Lower lobe of right lung (tissue), 2 donors: Measurements from ENCODE around the gene KIAA0753. TPM values are rescaled to one million over a fixed set of nuclear protein-coding genes. Genes with fewer than 3 reads are reported as not detected.

ENCODE experiments used
- ATAC-seq, 2 donors: fragments of 200-7000 bp; cut with Tn5 transposase; one replicate each; pipeline ENCODE4 v1.9.1; 2020 to 2022; ENCODE audit warnings: mild to moderate bottlenecking in 2 of 2, moderate library complexity in 2 of 2
- DNase-seq: peaks from one replicate; pipeline ENCODE4 v3.0.0-alpha.2; 2020
- H3K27ac ChIP-seq: fragments of 200-600 bp; one replicate; pipeline ENCODE4 v1.8.0; 2022
- H3K27me3 ChIP-seq: fragments of 200-600 bp; one replicate; pipeline ENCODE4 v1.8.0; 2022; ENCODE audit warnings: low read depth
- H3K36me3 ChIP-seq: fragments of 200-600 bp; one replicate; pipeline ENCODE4 v1.8.0; 2022; ENCODE audit warnings: mild to moderate bottlenecking
- H3K4me1 ChIP-seq: fragments of 200-600 bp; one replicate; pipeline ENCODE4 v1.8.0; 2022
- H3K4me3 ChIP-seq: fragments of 200-600 bp; one replicate; pipeline ENCODE4 v1.8.0; 2022; ENCODE audit warnings: mild to moderate bottlenecking
- H3K9me3 ChIP-seq: fragments of 200-600 bp; one replicate; pipeline ENCODE4 v1.8.0; 2022
- intact Hi-C: fragments of 100-400 bp; cut with DNase I; formaldehyde crosslinking; loops from one replicate; pipeline ENCODE4 v1.11.0; 2022
- total RNA-seq: library from RNA; stranded (reverse); fragmentation: NEBNext Ultra II Directional; extraction: Animal tissue kit (Norgen Biotek cat#: 25700); gene quantifications from one replicate; pipeline ENCODE4 v1.2.1, GENCODE V29; 2021
- TF ChIP-seq, protein P1 (sequence below): fragments of 200-600 bp; IDR thresholded peaks from one replicate; pipeline ENCODE4 v1.8.0; 2022; ENCODE audit warnings: antibody characterized with exemption, mild to moderate bottlenecking
- donor health status: DM: no; HTN: yes; CAD: no; lungs with severe emphysema.

Gene KIAA0753
- total RNA-seq, 1 donor from 2014 or later, result 20.0 TPM

DNA sequence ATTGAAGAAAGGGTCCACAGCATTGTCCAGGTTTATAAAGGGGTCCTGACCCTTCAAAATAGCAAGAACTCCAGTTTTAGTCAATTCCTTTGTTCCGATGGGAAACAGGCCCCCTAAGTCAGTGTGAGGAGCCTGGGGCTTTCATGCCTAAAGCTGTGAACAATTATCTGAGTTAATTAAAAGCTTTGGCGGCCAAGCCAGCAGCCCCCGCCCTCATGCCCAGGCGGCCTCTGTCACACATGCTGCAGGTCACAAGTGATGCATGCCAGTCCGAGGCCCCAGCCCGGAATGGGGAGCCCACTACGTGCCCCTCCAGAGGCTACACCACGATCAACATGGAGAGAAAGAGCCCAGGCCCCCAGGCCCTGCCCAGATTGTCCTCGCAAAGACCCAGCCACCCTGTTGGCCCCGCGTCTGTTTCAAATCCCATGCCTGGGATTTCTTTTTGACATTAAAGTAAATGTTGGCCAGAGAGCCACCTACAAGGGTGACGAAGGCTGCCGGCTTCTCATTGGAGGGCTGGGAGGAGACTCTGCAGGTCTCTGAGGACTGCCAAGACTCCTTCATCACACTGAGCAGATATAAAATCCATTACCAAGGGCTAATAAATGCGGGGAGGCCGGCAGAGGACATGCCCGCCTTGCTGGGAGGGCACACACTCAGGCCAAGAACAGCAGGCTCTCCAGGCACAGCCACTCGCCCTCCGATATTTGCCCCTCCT is 69.6 kb downstream of the KIAA0753 start:
- DNase-seq, result no peak
- no peaks in the 10 kb centered on the region for H3K36me3 ChIP-seq
- TF ChIP-seq, protein P1, sequence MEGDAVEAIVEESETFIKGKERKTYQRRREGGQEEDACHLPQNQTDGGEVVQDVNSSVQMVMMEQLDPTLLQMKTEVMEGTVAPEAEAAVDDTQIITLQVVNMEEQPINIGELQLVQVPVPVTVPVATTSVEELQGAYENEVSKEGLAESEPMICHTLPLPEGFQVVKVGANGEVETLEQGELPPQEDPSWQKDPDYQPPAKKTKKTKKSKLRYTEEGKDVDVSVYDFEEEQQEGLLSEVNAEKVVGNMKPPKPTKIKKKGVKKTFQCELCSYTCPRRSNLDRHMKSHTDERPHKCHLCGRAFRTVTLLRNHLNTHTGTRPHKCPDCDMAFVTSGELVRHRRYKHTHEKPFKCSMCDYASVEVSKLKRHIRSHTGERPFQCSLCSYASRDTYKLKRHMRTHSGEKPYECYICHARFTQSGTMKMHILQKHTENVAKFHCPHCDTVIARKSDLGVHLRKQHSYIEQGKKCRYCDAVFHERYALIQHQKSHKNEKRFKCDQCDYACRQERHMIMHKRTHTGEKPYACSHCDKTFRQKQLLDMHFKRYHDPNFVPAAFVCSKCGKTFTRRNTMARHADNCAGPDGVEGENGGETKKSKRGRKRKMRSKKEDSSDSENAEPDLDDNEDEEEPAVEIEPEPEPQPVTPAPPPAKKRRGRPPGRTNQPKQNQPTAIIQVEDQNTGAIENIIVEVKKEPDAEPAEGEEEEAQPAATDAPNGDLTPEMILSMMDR, result no peak
- ATAC-seq, result no peak
- H3K27me3 ChIP-seq, result no peaks in the 10 kb centered on the region
- intact Hi-C loops, result no loop called here
- H3K4me1 ChIP-seq, result peaks cover 18% of the 10 kb centered on the region
- no peak overlapping the region for H3K4me3 ChIP-seq
- H3K27ac ChIP-seq, result no peak overlapping the region
- H3K9me3 ChIP-seq, result no peaks in the 10 kb centered on the region

DNA sequence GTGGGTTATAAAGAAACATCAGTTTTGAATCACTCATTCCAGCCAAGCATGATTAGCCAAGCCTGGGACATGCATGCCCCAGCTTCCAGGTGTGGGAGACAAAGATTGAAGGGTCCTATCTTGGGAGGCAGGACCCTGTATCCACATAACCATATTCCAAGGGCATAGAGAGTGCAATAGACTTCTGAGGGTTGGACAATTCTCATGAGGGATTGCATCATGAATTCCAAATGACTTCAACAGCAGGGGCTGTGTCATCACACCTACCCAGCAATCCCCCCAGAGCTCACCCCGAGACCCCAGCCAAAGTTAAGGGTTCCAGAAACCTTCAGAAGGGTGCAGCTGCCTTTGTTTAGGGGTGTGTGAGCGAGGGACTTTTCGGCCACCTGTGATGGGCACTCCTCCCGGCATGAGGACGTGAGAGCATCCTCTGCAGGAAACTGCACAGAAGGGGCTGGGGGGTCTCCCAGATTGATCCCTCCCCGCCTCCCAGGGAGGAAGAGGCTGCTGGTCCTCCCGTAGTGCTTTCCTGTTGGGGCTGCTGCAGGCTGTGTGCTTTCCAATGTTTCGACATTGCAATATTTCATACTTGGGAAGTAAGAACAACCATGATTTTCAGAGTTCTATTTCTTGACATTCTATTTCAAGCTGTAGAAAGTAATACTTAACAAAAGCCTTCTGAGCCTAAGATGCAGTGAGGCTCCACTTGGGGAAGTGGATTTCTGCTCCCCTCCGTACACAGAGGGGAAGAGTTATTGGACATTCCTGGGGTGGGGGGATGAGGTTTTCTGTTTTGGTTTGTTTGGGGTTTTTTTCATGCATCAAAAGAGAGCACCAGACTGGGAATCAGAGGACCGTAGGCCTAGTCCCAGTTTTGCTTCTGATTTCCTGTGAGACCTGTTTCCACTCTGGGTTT is 70.9 kb downstream of the KIAA0753 start:
- TF ChIP-seq, protein P1, result no peak
- Histone ChIP-seq H3K4me3 (no peak overlapping the region), H3K36me3 (no peaks in the 10 kb centered on the region), H3K4me1 (peaks cover 5% of the 10 kb centered on the region), H3K27ac (no peak overlapping the region), H3K9me3 (no peaks in the 10 kb centered on the region), H3K27me3 (no peaks in the 10 kb centered on the region)
- DNase-seq (no peak), ATAC-seq (no peak)
- intact Hi-C loops, result no loop called here

DNA sequence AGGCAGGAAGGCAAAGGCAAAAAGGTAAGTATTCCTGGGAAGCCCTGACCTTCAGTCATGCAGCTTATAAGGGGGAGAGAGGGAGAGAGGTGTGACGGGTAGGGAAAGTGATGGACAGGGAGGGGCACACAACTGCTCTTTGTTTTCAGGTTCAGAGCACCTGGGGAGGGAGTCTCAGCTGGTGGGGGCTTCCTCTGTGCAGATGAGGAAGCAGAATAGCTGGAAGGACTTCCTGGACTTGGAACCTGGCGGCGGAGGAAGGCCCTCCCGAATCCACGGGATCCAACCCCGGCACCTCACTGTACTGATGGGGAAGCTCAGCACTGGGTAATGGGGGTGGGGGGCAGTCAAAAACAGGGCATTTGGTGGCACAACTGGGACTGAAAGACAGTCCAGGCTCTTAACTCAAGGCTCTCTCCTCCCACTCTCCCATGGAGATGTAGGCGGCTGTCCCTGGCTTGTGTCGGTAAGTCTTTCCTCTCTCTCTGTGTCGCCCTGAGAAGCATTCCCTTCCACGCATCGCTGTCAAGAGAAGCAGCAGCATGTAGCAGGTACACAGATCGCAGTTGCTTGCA is 72.2 kb downstream of the KIAA0753 start:
- DNase-seq, result no peak
- TF ChIP-seq, protein P1, result no peak
- Histone ChIP-seq H3K4me1 (no peaks in the 10 kb centered on the region), H3K27ac (peak overlapping the region; percentile 67), H3K4me3 (no peak overlapping the region), H3K9me3 (no peaks in the 10 kb centered on the region), H3K27me3 (no peaks in the 10 kb centered on the region), H3K36me3 (no peaks in the 10 kb centered on the region)
- intact Hi-C loops, result no loop called here
- ATAC-seq, result no peak

DNA sequence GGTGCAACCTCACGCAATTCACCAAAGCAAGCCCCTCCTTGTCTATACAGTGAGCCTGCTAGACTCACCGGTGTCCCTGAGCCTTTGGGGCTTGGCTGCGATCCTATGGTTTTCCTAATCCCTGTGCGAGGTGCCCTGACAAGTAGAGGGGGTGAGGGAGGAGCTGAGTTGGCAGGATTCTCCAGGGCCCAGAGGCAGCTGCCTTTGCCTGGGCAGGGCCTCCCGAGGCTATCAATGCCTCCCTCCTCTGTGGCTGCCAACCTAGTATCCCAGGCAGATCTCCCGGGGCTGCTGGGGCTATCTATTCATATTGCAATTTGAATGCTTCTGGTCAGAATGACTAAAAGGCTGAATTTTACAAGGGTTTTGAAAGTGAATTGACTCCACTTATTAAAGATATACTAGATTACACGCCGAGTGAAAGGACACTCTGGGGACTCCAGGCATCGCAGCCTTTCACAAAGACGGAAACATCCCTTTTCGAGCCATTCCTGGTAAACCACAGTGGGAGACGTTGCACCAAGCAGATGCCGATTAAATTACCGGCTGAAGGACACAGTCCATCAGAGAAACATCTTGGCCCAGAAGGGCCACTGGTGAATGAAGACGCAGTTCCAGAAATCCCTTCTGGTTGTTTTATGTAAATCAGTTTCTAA is 72.9 kb downstream of the KIAA0753 start:
- peak overlapping the region; percentile 67 for H3K27ac ChIP-seq
- H3K27me3 ChIP-seq, result no peaks in the 10 kb centered on the region
- peak; percentile 69 for DNase-seq
- no peak overlapping the region for H3K4me3 ChIP-seq
- intact Hi-C loops, result no loop called here
- no peaks in the 10 kb centered on the region for H3K4me1 ChIP-seq
- no peaks in the 10 kb centered on the region for H3K36me3 ChIP-seq
- ATAC-seq, result peak; percentile 81 to 87
- TF ChIP-seq, protein P1, result no peak
- H3K9me3 ChIP-seq, result no peaks in the 10 kb centered on the region

DNA sequence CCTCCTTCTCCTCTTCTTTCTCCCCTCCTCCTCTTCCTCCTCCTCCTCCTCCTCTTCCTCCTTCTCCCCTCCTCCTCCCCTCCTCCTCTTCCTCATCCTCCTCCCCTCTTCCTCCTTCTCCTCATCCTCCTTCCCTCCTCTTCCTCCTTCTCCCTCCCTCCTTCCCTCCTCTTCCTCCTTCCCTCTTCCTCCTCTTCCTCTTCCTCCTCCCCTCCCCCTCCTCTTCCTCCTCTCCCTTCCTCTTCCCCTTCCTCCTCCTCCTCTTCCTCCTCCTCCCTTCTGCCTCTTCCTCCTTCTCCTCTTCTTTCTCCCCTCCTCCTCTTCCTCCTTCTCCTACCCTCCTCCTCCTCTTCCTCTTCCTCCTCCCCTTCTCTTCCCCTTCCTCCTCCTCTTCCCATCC is 79.1 kb downstream of the KIAA0753 start:
- Histone ChIP-seq H3K9me3 (no peaks in the 10 kb centered on the region), H3K4me1 (peaks cover 19% of the 10 kb centered on the region), H3K27me3 (no peaks in the 10 kb centered on the region), H3K36me3 (no peaks in the 10 kb centered on the region), H3K4me3 (no peak overlapping the region), H3K27ac (no peak overlapping the region)
- DNase-seq (no peak), ATAC-seq (no peak)
- intact Hi-C loops, result no loop called here
- TF ChIP-seq, protein P1, result no peak
